ENCODE results near the gene NCF2. TPM values are rescaled to one million over a fixed set of nuclear protein-coding genes. Genes with fewer than 3 reads are reported as not detected.

The NCF2 gene
- total RNA-seq, 2 donors from 2014 or later: 21.7 to 22.2 TPM

DNA sequence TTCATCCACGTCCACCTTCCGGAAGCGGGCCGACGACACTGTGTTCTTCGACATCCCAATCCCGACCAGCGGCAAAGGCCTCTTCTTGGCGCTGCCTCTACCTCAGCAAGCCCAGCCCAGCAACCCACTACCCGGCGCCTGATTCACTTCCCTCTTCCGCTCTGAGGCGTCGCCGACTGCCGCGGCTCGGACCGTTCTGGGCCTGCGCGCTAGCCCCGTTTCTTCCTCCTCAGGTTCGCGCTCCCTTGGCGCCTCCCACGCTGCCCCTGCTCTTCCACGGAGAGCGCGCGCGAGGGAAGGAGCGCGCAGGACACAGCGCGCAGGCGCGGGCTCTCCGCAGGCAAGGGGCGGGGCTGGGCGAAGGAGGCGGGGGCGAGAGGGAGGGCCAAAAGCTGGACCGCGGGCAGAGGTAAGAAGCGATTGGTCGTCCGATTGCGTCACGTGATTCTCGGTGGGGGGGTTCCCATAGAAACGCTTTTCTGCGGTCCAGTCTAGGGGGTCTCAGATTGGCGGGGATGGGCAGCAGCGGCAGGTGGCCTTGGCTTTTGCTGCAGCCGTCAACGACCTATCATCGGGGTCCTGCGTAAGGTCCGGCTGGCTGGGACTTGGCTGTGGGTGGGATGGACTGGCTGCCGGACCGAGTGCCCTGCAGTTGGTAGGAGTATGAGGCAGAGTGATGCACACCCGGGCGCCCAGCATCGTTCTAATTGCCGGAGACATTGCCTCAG is 45.5 kb upstream of the NCF2 start, which contains the start of gene ARPC5:
ARPC5 (minus strand) TSS at position 178 of the 728 bp plus-strand sequence; CDS start at position 54, 124 bp downstream.
- Histone ChIP-seq H3K27ac (peak within 1 kb of the TSS; percentile 96 to 97), H3K27me3 (replicated peaks; ENCODE audit: insufficient read depth) (no peaks in the 10 kb centered on the region), H3K9me3 (no peaks in the 10 kb centered on the region), H3K36me3 (no peaks in the 10 kb centered on the region), H3K4me1 (ENCODE audit: control insufficient read depth in 1 of 2, low read depth in 2 of 2) (peaks cover 22 to 31% of the 10 kb centered on the region in 2 donors), H3K4me3 (peak within 1 kb of the TSS; percentile 93)
- peak; percentile 89 for DNase-seq (ENCODE audit: low spot score)
- ATAC-seq (ENCODE audit: insufficient number of reproducible peaks, low FRiP score, low read depth): peak; percentile 87
- TF ChIP-seq, protein P1, sequence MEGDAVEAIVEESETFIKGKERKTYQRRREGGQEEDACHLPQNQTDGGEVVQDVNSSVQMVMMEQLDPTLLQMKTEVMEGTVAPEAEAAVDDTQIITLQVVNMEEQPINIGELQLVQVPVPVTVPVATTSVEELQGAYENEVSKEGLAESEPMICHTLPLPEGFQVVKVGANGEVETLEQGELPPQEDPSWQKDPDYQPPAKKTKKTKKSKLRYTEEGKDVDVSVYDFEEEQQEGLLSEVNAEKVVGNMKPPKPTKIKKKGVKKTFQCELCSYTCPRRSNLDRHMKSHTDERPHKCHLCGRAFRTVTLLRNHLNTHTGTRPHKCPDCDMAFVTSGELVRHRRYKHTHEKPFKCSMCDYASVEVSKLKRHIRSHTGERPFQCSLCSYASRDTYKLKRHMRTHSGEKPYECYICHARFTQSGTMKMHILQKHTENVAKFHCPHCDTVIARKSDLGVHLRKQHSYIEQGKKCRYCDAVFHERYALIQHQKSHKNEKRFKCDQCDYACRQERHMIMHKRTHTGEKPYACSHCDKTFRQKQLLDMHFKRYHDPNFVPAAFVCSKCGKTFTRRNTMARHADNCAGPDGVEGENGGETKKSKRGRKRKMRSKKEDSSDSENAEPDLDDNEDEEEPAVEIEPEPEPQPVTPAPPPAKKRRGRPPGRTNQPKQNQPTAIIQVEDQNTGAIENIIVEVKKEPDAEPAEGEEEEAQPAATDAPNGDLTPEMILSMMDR (IDR thresholded peaks at IDR 0.05): no peak

DNA sequence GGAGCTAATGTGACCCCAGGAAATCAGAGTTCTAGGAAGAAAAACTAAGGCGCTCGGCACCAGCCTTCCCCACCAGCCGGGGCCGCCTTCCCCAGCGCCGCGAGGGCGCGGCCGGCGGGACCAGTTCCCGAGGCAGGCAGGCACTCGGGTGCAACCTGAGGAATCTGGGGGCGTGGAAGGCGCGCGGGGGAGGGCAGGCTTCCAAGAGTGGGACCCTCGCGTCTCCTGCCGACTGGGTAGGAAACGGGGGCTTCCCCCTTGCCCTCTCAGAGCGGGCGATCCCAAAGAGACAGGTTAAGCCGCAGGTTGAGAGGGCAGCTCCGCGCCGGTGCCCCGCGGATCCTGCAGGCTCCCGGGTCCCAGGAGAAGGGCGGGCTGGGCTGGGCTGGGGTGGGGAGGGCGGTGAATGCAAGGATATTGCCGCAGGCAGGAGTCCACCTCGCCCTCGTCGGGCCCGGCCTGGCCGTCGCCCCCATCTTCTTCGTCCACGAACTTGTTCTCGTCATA is 44.9 kb upstream of the NCF2 start:
- TF ChIP-seq, protein P1 (IDR thresholded peaks at IDR 0.05): no peak
- no peaks in the 10 kb centered on the region for H3K36me3 ChIP-seq
- no peaks in the 10 kb centered on the region for H3K9me3 ChIP-seq
- ATAC-seq (ENCODE audit: insufficient number of reproducible peaks, low FRiP score, low read depth) (peak; percentile 2), DNase-seq (ENCODE audit: low spot score) (no peak)
- peak overlapping the region; percentile 96 to 97 for H3K27ac ChIP-seq
- peak overlapping the region; percentile 93 for H3K4me3 ChIP-seq
- no peaks in the 10 kb centered on the region for H3K27me3 ChIP-seq (replicated peaks; ENCODE audit: insufficient read depth)
- H3K4me1 ChIP-seq (ENCODE audit: control insufficient read depth in 1 of 2, low read depth in 2 of 2): peaks cover 28 to 38% of the 10 kb centered on the region in 2 donors

DNA sequence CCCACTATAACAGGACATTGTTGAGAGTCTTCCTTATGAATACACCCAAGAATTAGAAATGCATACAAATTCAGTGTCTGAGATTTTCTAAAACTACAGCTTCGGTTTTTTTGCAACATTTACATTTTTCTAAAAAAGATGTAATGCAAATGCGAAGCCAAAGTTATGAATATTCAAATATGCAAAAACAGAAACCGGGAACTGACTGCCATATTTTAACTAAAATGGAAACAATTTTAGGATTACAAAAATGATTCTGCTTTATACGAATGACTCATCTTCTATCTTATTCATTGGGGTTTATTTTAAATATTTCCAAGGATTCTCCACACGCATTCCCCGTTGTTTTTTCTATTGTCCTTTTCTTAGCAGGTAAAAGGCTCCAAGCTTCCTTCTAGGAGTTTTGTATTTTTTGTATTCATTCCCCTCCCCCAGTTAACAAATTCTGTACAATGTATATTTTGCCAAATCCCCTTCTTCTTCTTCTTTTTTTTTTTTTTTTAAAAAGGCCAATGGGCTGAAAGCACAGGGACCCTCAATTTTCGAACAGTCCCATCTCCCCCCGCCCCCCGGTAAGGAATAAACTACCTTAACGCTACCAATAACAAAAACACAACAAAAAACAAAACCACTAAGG is 44.3 kb upstream of the NCF2 start:
- Histone ChIP-seq H3K27me3 (replicated peaks; ENCODE audit: insufficient read depth) (no peaks in the 10 kb centered on the region), H3K27ac (peak overlapping the region; percentile 96 to 97), H3K9me3 (no peaks in the 10 kb centered on the region), H3K36me3 (no peaks in the 10 kb centered on the region), H3K4me3 (peak overlapping the region; percentile 93), H3K4me1 (ENCODE audit: control insufficient read depth in 1 of 2, low read depth in 2 of 2) (peaks cover 34 to 44% of the 10 kb centered on the region in 2 donors)
- DNase-seq (ENCODE audit: low spot score): no peak
- TF ChIP-seq, protein P1 (IDR thresholded peaks at IDR 0.05): no peak
- ATAC-seq (ENCODE audit: insufficient number of reproducible peaks, low FRiP score, low read depth): no peak

DNA sequence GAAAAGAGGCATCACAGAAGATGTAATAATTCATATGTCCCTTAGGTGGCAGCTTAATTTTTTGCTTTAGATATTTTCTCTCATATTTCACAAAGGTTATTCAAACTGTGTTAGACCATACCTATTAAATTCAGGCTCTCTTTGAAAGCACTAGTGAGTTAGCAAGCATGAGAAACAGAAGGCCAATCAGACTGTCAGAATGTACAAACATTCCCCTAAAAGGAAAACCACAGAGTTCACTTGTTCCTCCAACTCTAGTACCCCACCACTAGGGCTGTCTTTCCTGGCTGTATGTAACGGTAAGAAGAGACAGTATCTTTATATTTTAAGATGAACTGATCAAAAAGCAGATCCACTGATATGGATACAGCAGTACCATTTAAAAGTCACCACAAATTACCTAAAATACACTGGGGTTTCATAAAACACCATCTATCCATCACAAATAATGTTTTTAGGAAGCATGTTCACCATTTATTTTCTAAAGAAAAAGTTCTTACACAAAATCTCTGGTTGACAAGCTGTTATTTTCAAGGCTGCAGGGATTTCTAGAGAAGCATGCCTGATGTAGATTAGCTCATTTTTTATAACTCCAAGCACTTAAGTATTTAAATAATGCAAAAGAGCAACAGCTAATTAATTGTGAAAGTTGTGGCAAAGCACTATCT is 43.6 kb upstream of the NCF2 start:
- Histone ChIP-seq H3K9me3 (no peaks in the 10 kb centered on the region), H3K4me3 (peak overlapping the region; percentile 93), H3K4me1 (ENCODE audit: control insufficient read depth in 1 of 2, low read depth in 2 of 2) (peaks cover 39 to 51% of the 10 kb centered on the region in 2 donors), H3K27ac (peak overlapping the region; percentile 96 to 97), H3K27me3 (replicated peaks; ENCODE audit: insufficient read depth) (no peaks in the 10 kb centered on the region), H3K36me3 (peaks cover 4% of the 10 kb centered on the region)
- no peak for DNase-seq (ENCODE audit: low spot score)
- no peak for ATAC-seq (ENCODE audit: insufficient number of reproducible peaks, low FRiP score, low read depth)
- TF ChIP-seq, protein P1 (IDR thresholded peaks at IDR 0.05): peak; percentile 47

DNA sequence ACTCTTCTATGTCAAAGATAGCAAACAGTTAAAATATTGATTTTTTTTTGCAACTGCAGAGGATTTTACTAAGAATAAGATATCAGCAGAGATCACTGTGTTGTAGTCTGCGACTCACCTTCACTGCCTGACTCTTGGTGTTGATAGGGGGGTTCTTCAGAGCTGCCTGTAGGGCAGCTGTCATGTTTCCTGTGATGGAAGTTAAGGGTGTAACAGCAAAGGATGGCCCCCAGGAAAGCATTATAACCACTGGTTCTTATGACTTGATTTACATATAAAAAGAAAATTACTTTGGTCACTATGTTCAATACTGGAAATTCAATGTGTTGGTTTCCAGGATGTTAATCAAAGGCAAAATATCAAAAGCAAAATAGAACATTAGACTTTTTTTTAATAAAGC is 42.7 kb upstream of the NCF2 start:
- no peaks in the 10 kb centered on the region for H3K27me3 ChIP-seq (replicated peaks; ENCODE audit: insufficient read depth)
- H3K4me3 ChIP-seq: peak overlapping the region; percentile 93
- peaks cover 48 to 59% of the 10 kb centered on the region in 2 donors for H3K4me1 ChIP-seq (ENCODE audit: control insufficient read depth in 1 of 2, low read depth in 2 of 2)
- H3K9me3 ChIP-seq: no peaks in the 10 kb centered on the region
- TF ChIP-seq, protein P1 (IDR thresholded peaks at IDR 0.05): no peak
- no peak for DNase-seq (ENCODE audit: low spot score)
- peak overlapping the region; percentile 96 to 97 for H3K27ac ChIP-seq
- peaks cover 11% of the 10 kb centered on the region for H3K36me3 ChIP-seq
- no peak for ATAC-seq (ENCODE audit: insufficient number of reproducible peaks, low FRiP score, low read depth)
